HEK293 (cell line): ENCODE results near the gene STBD1.

Experiments
- CTCF ChIA-PET: fragments of 350-600 bp; formaldehyde crosslinking; extraction: SDS; loops from one replicate; lab custom pipeline; 2021; ENCODE audit warnings: antibody characterized with exemption; lab: Yijun Ruan, JAX
- POLR2A ChIA-PET: fragments of 300-600 bp; formaldehyde crosslinking; extraction: SDS; loops from one replicate; lab custom pipeline; 2020; ENCODE audit warnings: antibody characterized with exemption, inconsistent platforms; lab: Yijun Ruan, JAX
- H3K27ac ChIP-seq: fragments of 200-500 bp; sonication (Bioruptor generic); 2 replicates; pipeline ENCODE4 v1.5.1; 2014; ENCODE audit warnings: low read depth, low read length, control low read depth, inconsistent platforms; ENCODE audit errors: extremely low read depth
- H3K36me3 ChIP-seq, 2 experiments: fragments of 200-500 bp in 1 of 2; sonication (Bioruptor generic) in 1 of 2; 1 replicate in 1 of 2; 2 replicates in 1 of 2; pipeline ENCODE4 v1.5.1; 2014 to 2017; ENCODE audit warnings: inconsistent platforms in 2 of 2, low read length in 2 of 2; ENCODE audit not compliant: control insufficient read depth in 2 of 2, insufficient read depth in 1 of 2
- H3K4me1 ChIP-seq: fragments of 200-500 bp; sonication (Bioruptor generic); 2 replicates; pipeline ENCODE4 v1.5.1; 2014; ENCODE audit warnings: mild to moderate bottlenecking, low read length, inconsistent platforms; ENCODE audit not compliant: control insufficient read depth, insufficient read depth
- H3K4me3 ChIP-seq: 2 replicates; pipeline ENCODE4 v1.5.1; 2011; ENCODE audit warnings: low read depth, mild to moderate bottlenecking, control low read depth, low read length, moderate library complexity
- H3K9me3 ChIP-seq: fragments of 200-500 bp; sonication (Bioruptor generic); 2 replicates; pipeline ENCODE4 v1.5.1; 2014; ENCODE audit warnings: low read depth, low read length, inconsistent platforms; ENCODE audit not compliant: control insufficient read depth, insufficient read depth
- OVOL3 ChIP-seq: fragments of 450-650 bp; formaldehyde crosslinking; IDR thresholded peaks from 2 replicates; pipeline ENCODE4 v1.5.1; 2016; ENCODE audit warnings: missing biosample characterization, missing genetic modification characterization
- PRDM1 ChIP-seq: fragments of 450-650 bp; formaldehyde crosslinking; IDR thresholded peaks from 2 replicates; pipeline ENCODE4; 2016; ENCODE audit warnings: missing biosample characterization, missing genetic modification characterization
- PRDM4 ChIP-seq: fragments of 450-650 bp; formaldehyde crosslinking; IDR thresholded peaks from 2 replicates; pipeline ENCODE4 v1.5.1; 2017; ENCODE audit warnings: missing biosample characterization, missing genetic modification characterization
- REPIN1 ChIP-seq: fragments of 450-650 bp; formaldehyde crosslinking; IDR thresholded peaks from 2 replicates; pipeline ENCODE4 v1.5.1; 2017; ENCODE audit warnings: missing biosample characterization, missing genetic modification characterization, low read depth
- ZBTB26 ChIP-seq: fragments of 450-650 bp; formaldehyde crosslinking; optimal IDR thresholded peaks from 2 replicates; pipeline ENCODE3; 2016; ENCODE audit warnings: missing biosample characterization, mild to moderate bottlenecking, missing genetic modification characterization
- ZBTB7A ChIP-seq: fragments of 450-650 bp; formaldehyde crosslinking; IDR thresholded peaks from 2 replicates; pipeline ENCODE4 v1.5.1; 2016; ENCODE audit warnings: low read depth, missing biosample characterization, missing genetic modification characterization
- ZFP69B ChIP-seq: fragments of 450-650 bp; formaldehyde crosslinking; IDR thresholded peaks from 2 replicates; pipeline ENCODE4 v1.5.1; 2016; ENCODE audit warnings: missing biosample characterization, missing genetic modification characterization
- ZNF138 ChIP-seq: fragments of 450-650 bp; formaldehyde crosslinking; IDR thresholded peaks from 2 replicates; pipeline ENCODE4 v1.5.1; 2016; ENCODE audit warnings: missing biosample characterization, missing genetic modification characterization, borderline replicate concordance
- ZNF155 ChIP-seq: fragments of 450-650 bp; formaldehyde crosslinking; IDR thresholded peaks from 2 replicates; pipeline ENCODE4 v1.5.1; 2016; ENCODE audit warnings: missing biosample characterization, missing genetic modification characterization
- ZNF266 ChIP-seq: fragments of 450-650 bp; formaldehyde crosslinking; IDR thresholded peaks from 2 replicates; pipeline ENCODE4 v1.5.1; 2016; ENCODE audit warnings: missing biosample characterization, missing genetic modification characterization, low read depth
- ZNF280C ChIP-seq: fragments of 450-650 bp; formaldehyde crosslinking; IDR thresholded peaks from 2 replicates; pipeline ENCODE4 v1.5.1; 2016; ENCODE audit warnings: missing biosample characterization, missing genetic modification characterization
- ZNF558 ChIP-seq: fragments of 450-650 bp; formaldehyde crosslinking; IDR thresholded peaks from 2 replicates; pipeline ENCODE4 v1.5.1; 2016; ENCODE audit warnings: missing biosample characterization, missing genetic modification characterization
- ZNF561 ChIP-seq: fragments of 450-650 bp; IDR thresholded peaks from 2 replicates; pipeline ENCODE4 v1.5.1; 2018; ENCODE audit warnings: missing biosample characterization, missing genetic modification characterization, borderline replicate concordance
- ZNF623 ChIP-seq: fragments of 450-650 bp; formaldehyde crosslinking; IDR thresholded peaks from 2 replicates; pipeline ENCODE4 v1.5.1; 2016; ENCODE audit warnings: missing biosample characterization, missing genetic modification characterization
- ZNF792 ChIP-seq: fragments of 450-650 bp; formaldehyde crosslinking; IDR thresholded peaks from 2 replicates; pipeline ENCODE4 v1.5.1; 2016; ENCODE audit warnings: missing biosample characterization, missing genetic modification characterization
- ZSCAN18 ChIP-seq: fragments of 450-650 bp; formaldehyde crosslinking; IDR thresholded peaks from 2 replicates; pipeline ENCODE4 v1.5.1; 2016; ENCODE audit warnings: missing biosample characterization, missing genetic modification characterization
- TF ChIP-seq, protein P1 (sequence below): fragments of 450-650 bp; formaldehyde crosslinking; IDR thresholded peaks from 2 replicates; pipeline ENCODE4 v1.5.1; 2016; ENCODE audit warnings: missing biosample characterization, missing genetic modification characterization
- TF ChIP-seq, protein P2 (sequence below): fragments of 450-650 bp; formaldehyde crosslinking; IDR thresholded peaks from 2 replicates; pipeline ENCODE4 v1.5.1; 2016; ENCODE audit warnings: missing biosample characterization, missing genetic modification characterization, borderline replicate concordance

STBD1 gene

GRCh38 chr4:76316131-76316530 lies 9.6 kb downstream of the STBD1 start (continued):
- TF ChIP-seq, protein P1, sequence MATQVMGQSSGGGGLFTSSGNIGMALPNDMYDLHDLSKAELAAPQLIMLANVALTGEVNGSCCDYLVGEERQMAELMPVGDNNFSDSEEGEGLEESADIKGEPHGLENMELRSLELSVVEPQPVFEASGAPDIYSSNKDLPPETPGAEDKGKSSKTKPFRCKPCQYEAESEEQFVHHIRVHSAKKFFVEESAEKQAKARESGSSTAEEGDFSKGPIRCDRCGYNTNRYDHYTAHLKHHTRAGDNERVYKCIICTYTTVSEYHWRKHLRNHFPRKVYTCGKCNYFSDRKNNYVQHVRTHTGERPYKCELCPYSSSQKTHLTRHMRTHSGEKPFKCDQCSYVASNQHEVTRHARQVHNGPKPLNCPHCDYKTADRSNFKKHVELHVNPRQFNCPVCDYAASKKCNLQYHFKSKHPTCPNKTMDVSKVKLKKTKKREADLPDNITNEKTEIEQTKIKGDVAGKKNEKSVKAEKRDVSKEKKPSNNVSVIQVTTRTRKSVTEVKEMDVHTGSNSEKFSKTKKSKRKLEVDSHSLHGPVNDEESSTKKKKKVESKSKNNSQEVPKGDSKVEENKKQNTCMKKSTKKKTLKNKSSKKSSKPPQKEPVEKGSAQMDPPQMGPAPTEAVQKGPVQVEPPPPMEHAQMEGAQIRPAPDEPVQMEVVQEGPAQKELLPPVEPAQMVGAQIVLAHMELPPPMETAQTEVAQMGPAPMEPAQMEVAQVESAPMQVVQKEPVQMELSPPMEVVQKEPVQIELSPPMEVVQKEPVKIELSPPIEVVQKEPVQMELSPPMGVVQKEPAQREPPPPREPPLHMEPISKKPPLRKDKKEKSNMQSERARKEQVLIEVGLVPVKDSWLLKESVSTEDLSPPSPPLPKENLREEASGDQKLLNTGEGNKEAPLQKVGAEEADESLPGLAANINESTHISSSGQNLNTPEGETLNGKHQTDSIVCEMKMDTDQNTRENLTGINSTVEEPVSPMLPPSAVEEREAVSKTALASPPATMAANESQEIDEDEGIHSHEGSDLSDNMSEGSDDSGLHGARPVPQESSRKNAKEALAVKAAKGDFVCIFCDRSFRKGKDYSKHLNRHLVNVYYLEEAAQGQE: no peak
- TF ChIP-seq ZNF280C: no peak
- no peak for TF ChIP-seq ZNF558 (tag by site-specific recombination)

GRCh38 chr4:76322236-76322635 lies 15.7 kb downstream of the STBD1 start:
- POLR2A ChIA-PET: no interaction called here
- TF ChIP-seq ZNF792 (no peak), ZNF266 (tag by site-specific recombination) (no peak), OVOL3 (tag by site-specific recombination) (no peak), ZBTB26 (tag by site-specific recombination) (no peak), ZNF138 (tag by site-specific recombination) (no peak), ZFP69B (no peak), ZNF155 (tag by site-specific recombination) (no peak), ZNF623 (tag by site-specific recombination) (no peak), REPIN1 (tag by site-specific recombination) (no peak), ZNF561 (tag by site-specific recombination) (no peak), PRDM1 (no peak), PRDM4 (no peak), ZBTB7A (tag by site-specific recombination) (no peak), ZSCAN18 (tag by site-specific recombination) (no peak)
- TF ChIP-seq, protein P2, sequence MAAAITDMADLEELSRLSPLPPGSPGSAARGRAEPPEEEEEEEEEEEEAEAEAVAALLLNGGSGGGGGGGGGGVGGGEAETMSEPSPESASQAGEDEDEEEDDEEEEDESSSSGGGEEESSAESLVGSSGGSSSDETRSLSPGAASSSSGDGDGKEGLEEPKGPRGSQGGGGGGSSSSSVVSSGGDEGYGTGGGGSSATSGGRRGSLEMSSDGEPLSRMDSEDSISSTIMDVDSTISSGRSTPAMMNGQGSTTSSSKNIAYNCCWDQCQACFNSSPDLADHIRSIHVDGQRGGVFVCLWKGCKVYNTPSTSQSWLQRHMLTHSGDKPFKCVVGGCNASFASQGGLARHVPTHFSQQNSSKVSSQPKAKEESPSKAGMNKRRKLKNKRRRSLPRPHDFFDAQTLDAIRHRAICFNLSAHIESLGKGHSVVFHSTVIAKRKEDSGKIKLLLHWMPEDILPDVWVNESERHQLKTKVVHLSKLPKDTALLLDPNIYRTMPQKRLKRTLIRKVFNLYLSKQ (tag by site-specific recombination): no peak
- TF ChIP-seq, all 188 proteins: peak for 0
- no peaks in the 10 kb centered on the region for H3K4me1 ChIP-seq
- H3K9me3 ChIP-seq: no peaks in the 10 kb centered on the region
- no peak overlapping the region for H3K4me3 ChIP-seq
- H3K36me3 ChIP-seq: no peaks in the 10 kb centered on the region
- H3K27ac ChIP-seq: no peak overlapping the region
- CTCF ChIA-PET: no interaction called here
